ENCODE measurements around the gene LRCH4. TPM values are rescaled to one million over a fixed set of nuclear protein-coding genes. Genes with fewer than 3 reads are reported as not detected.

LRCH4 gene
- total RNA-seq, 1 experiment from 2014 or later = 66.4 TPM

- POLR2A ChIA-PET = interaction anchor here (0.6 kb wide), 1 partner anchor 96 kb away, joined by 7 read pairs; no protein-coding TSS in a partner anchor
- peaks cover 9% of the 10 kb centered on the region; the same call in 1 of the 2 replicates for H3K36me3 ChIP-seq (ENCODE audit: control insufficient read depth, insufficient read depth, low read length)
- DNase-seq (ENCODE audit: low read depth, low spot score) (no peak), ATAC-seq (no peak)
- H3K9me3 ChIP-seq (ENCODE audit: control insufficient read depth, insufficient read depth, low read depth, low read length) = no peaks in the 10 kb centered on the region
- peaks cover 3% of the 10 kb centered on the region for H3K4me1 ChIP-seq (ENCODE audit: control insufficient read depth, insufficient read depth, low read length)
- intact Hi-C loops (cut with micrococcal nuclease; ENCODE audit: unreplicated experiment) = no loop called here
- CTCF ChIA-PET = no interaction called here
- H3K27ac ChIP-seq (ENCODE audit: low read length) = no peak overlapping the region
- no TSS peak for BruUV-seq (replicated peaks)
- H3K4me3 ChIP-seq (ENCODE audit: low read depth in 2 of 2, low read length in 2 of 2) = no peak overlapping the region
- in situ Hi-C loops (cut with HindIII; ENCODE audit: low pct_unique_long_range_greater_than_20kb, low sequenced_read_pairs) = no loop called here
- no peaks in the 10 kb centered on the region for H3K27me3 ChIP-seq (ENCODE audit: control insufficient read depth, insufficient read depth, low read length)
- TF ChIP-seq REST (IDR thresholded peaks at IDR 0.05; ENCODE audit: insufficient read depth in 1 of 2, low read depth in 2 of 2, low read length in 1 of 2) (no peak), CTCF (IDR thresholded peaks at IDR 0.05) (no peak), POLR2AphosphoS5 (IDR thresholded peaks at IDR 0.05; ENCODE audit: low read depth, low read length) (no peak), SIN3A (IDR thresholded peaks at IDR 0.05; ENCODE audit: borderline replicate concordance, insufficient read depth, low read depth, low read length) (no peak), TCF7L2 (IDR thresholded peaks at IDR 0.05; ENCODE audit: low read depth, low read length) (no peak)
Measured at GRCh38 chr7:100577103-100577502, 8.8 kb downstream of the LRCH4 start.

GRCh38 chr7:100576384-100576993 lies 9.4 kb downstream of the LRCH4 start:
- no peak overlapping the region for H3K27ac ChIP-seq (ENCODE audit: low read length)
- ChIA-PET POLR2A (interaction anchor here (0.6 kb wide), 1 partner anchor 96 kb away, joined by 7 read pairs; no protein-coding TSS in a partner anchor), CTCF (no interaction called here)
- ATAC-seq = no peak
- intact Hi-C loops (cut with micrococcal nuclease; ENCODE audit: unreplicated experiment) = no loop called here
- no TSS peak for BruUV-seq (replicated peaks)
- no peaks in the 10 kb centered on the region for H3K27me3 ChIP-seq (ENCODE audit: control insufficient read depth, insufficient read depth, low read length)
- H3K4me3 ChIP-seq (ENCODE audit: low read depth in 2 of 2, low read length in 2 of 2) = no peak overlapping the region
- in situ Hi-C loops (cut with HindIII; ENCODE audit: low pct_unique_long_range_greater_than_20kb, low sequenced_read_pairs) = no loop called here
- H3K4me1 ChIP-seq (ENCODE audit: control insufficient read depth, insufficient read depth, low read length) = peaks cover 9% of the 10 kb centered on the region
- H3K9me3 ChIP-seq (ENCODE audit: control insufficient read depth, insufficient read depth, low read depth, low read length) = no peaks in the 10 kb centered on the region
- DNase-seq (ENCODE audit: low read depth, low spot score) = no peak
- peaks cover 4% of the 10 kb centered on the region; the same call in 1 of the 2 replicates for H3K36me3 ChIP-seq (ENCODE audit: control insufficient read depth, insufficient read depth, low read length)
- TF ChIP-seq REST (IDR thresholded peaks at IDR 0.05; ENCODE audit: insufficient read depth in 1 of 2, low read depth in 2 of 2, low read length in 1 of 2) (no peak), SIN3A (IDR thresholded peaks at IDR 0.05; ENCODE audit: borderline replicate concordance, insufficient read depth, low read depth, low read length) (no peak), TCF7L2 (IDR thresholded peaks at IDR 0.05; ENCODE audit: low read depth, low read length) (no peak), CTCF (IDR thresholded peaks at IDR 0.05) (no peak), POLR2AphosphoS5 (IDR thresholded peaks at IDR 0.05; ENCODE audit: low read depth, low read length) (no peak)
